HepG2 (cell line): Measurements from ENCODE around the gene MYO9A. TPM values are rescaled to one million over a fixed set of nuclear protein-coding genes. Genes with fewer than 3 reads are reported as not detected.

Experiments
- ATAC-seq: fragments of 200-7000 bp; cut with Tn5 transposase; 3 replicates; pipeline ENCODE4 v1.9.1; 2020; ENCODE audit warnings: mild to moderate bottlenecking, moderate library complexity
- BruUV-seq: library from RNA; stranded (reverse); fragments of 400-500 nt; replicated peaks from 2 replicates; lab custom pipeline; 2021; lab: Mats Ljungman, UMichigan
- CTCF ChIA-PET: fragments of 300-600 bp; formaldehyde crosslinking; extraction: SDS; loops from one replicate; lab custom pipeline; 2021; ENCODE audit warnings: low total read pairs, inconsistent platforms, low intra/inter-chr PET ratio; lab: Yijun Ruan, JAX
- POLR2A ChIA-PET: fragments of 350-600 bp; sonication (Branson Sonifier 250); formaldehyde crosslinking; loops from one replicate; lab custom pipeline; 2020; ENCODE audit warnings: antibody characterized with exemption, inconsistent platforms; lab: Yijun Ruan, JAX
- DNase-seq: peaks from one replicate; pipeline ENCODE4 v3.0.0-alpha.2; 2015; ENCODE audit warnings: low spot score
- FAIRE-seq: peaks from 3 replicates; lab custom pipeline; 2011; peaks lifted over from hg19 to GRCh38; lab: Jason Lieb, UNC
- H2AFZ ChIP-seq: one replicate; pipeline ENCODE4 v1.6.1; 2011; ENCODE audit warnings: low read length, inconsistent platforms
- H3K27ac ChIP-seq: fragments of 300-600 bp; 3 replicates; pipeline ENCODE4 v1.8.0; 2011; ENCODE audit warnings: mixed run types, mild to moderate bottlenecking, mixed read lengths, low read length, inconsistent platforms; ENCODE audit not compliant: insufficient read depth; ENCODE audit errors: extremely low read length
- H3K27me3 ChIP-seq, 2 experiments: fragments of 200-600 bp in 1 of 2; 2 replicates in 1 of 2; 3 replicates in 1 of 2; pipeline versions ENCODE4 v1.6.0 to v1.8.0; 2011; ENCODE audit warnings: low read length in 2 of 2, mild to moderate bottlenecking in 2 of 2, moderate library complexity in 2 of 2, inconsistent platforms in 1 of 2; ENCODE audit not compliant: insufficient read depth in 2 of 2, control insufficient read depth in 1 of 2
- H3K36me3 ChIP-seq, 2 experiments: fragments of 200-600 bp in 1 of 2; replicated peaks in 1 of 2; 2 replicates in 1 of 2; 3 replicates in 1 of 2; pipeline versions ENCODE4 v1.5.1 to v1.8.0; 2011; ENCODE audit warnings: low read length in 2 of 2, inconsistent platforms in 1 of 2; ENCODE audit not compliant: insufficient read depth in 2 of 2, control insufficient read depth in 1 of 2
- H3K4me1 ChIP-seq: 2 replicates; pipeline ENCODE4 v1.5.1; 2012; ENCODE audit warnings: low read length, inconsistent platforms; ENCODE audit not compliant: insufficient read depth
- H3K4me2 ChIP-seq: 2 replicates; pipeline ENCODE4 v1.6.0; 2011; ENCODE audit warnings: low read depth, low read length, inconsistent platforms
- H3K4me3 ChIP-seq, 3 experiments: fragments of 200-600 bp in 1 of 3; sonication (generic), shearing (Covaris generic) in 1 of 3; replicated peaks in 1 of 3; 2 replicates each; pipeline ENCODE4 v1.5.1; 2011 to 2016; ENCODE audit warnings: low read length in 3 of 3, inconsistent platforms in 2 of 3, low read depth in 2 of 3, mild to moderate bottlenecking in 2 of 3, control low read depth in 1 of 3, mixed read lengths in 1 of 3; ENCODE audit not compliant: insufficient read depth in 1 of 3
- H3K79me2 ChIP-seq: one replicate; pipeline ENCODE4 v1.6.1; 2011; ENCODE audit warnings: low read length, inconsistent platforms; ENCODE audit not compliant: insufficient read depth
- H3K9ac ChIP-seq: 2 replicates; pipeline ENCODE4 v1.6.0; 2011; ENCODE audit warnings: mild to moderate bottlenecking, low read depth, low read length, inconsistent platforms; ENCODE audit not compliant: insufficient read depth
- H3K9me3 ChIP-seq: 2 replicates; pipeline ENCODE4 v1.5.1; 2012; ENCODE audit warnings: mild to moderate bottlenecking, low read length
- H4K20me1 ChIP-seq: 2 replicates; pipeline ENCODE4 v1.6.0; 2011; ENCODE audit warnings: inconsistent platforms, mild to moderate bottlenecking, low read length, moderate library complexity; ENCODE audit not compliant: insufficient read depth
- ATF4 ChIP-seq, 2 experiments: fragments of 450-650 bp in 1 of 2; sonication (generic) in 1 of 2; formaldehyde crosslinking; IDR thresholded peaks; 2 replicates each; pipeline versions ENCODE4 v1.5.0 to v1.8.0; 2020 to 2022; ENCODE audit warnings: mild to moderate bottlenecking in 1 of 2, missing genetic modification reagents in 1 of 2
- ETV5 ChIP-seq: IDR thresholded peaks from 2 replicates; pipeline ENCODE4 v1.6.1; 2018; ENCODE audit warnings: missing biosample characterization, missing genetic modification reagents, inconsistent platforms, borderline replicate concordance
- HNRNPL ChIP-seq: fragments of 200-400 bp; formaldehyde crosslinking; IDR thresholded peaks from 2 replicates; pipeline ENCODE4 v1.6.1; 2017; ENCODE audit warnings: mild to moderate bottlenecking, low read depth, low read length
- NFRKB ChIP-seq: fragments of 450-650 bp; IDR thresholded peaks from 2 replicates; pipeline ENCODE4 v1.6.1; 2017
- NRL ChIP-seq: sonication (generic); formaldehyde crosslinking; IDR thresholded peaks from 2 replicates; pipeline ENCODE4 v1.5.0; 2020; ENCODE audit warnings: missing genetic modification reagents, mild to moderate bottlenecking, moderate library complexity, borderline replicate concordance
- SIX1 ChIP-seq: sonication (generic); formaldehyde crosslinking; IDR thresholded peaks from 2 replicates; pipeline ENCODE4 v1.4.0; 2020; ENCODE audit warnings: missing genetic modification reagents, borderline replicate concordance
- SMARCE1 ChIP-seq: fragments of 450-650 bp; IDR thresholded peaks from 2 replicates; pipeline ENCODE4 v1.6.1; 2017; ENCODE audit warnings: borderline replicate concordance
- U2AF2 ChIP-seq: fragments of 200-400 bp; formaldehyde crosslinking; IDR thresholded peaks from 2 replicates; pipeline ENCODE4 v1.6.1; 2017; ENCODE audit warnings: low read depth, mild to moderate bottlenecking, low read length
- YY1 ChIP-seq: IDR thresholded peaks from 2 replicates; pipeline ENCODE4 v1.6.1; 2011; ENCODE audit warnings: low read length, low read depth, moderate library complexity, mild to moderate bottlenecking; ENCODE audit not compliant: insufficient read depth, insufficient replicate concordance
- ZNF143 ChIP-seq: sonication (generic); formaldehyde crosslinking; IDR thresholded peaks from 2 replicates; pipeline ENCODE4 v1.4.0; 2020; ENCODE audit warnings: missing genetic modification reagents
- ZNF20 ChIP-seq: sonication (generic); formaldehyde crosslinking; IDR thresholded peaks from 2 replicates; pipeline ENCODE4 v1.4.0; 2020; ENCODE audit warnings: mild to moderate bottlenecking, moderate library complexity, missing genetic modification reagents
- ZNF24 ChIP-seq: fragments of 450-650 bp; IDR thresholded peaks from 2 replicates; pipeline ENCODE4 v1.6.1; 2017; ENCODE audit warnings: antibody characterized with exemption, mild to moderate bottlenecking
- ZNF616 ChIP-seq: sonication (generic); formaldehyde crosslinking; IDR thresholded peaks from 2 replicates; pipeline ENCODE4 v1.5.0; 2020; ENCODE audit warnings: low read depth, mild to moderate bottlenecking, missing genetic modification reagents
- ZNF678 ChIP-seq: sonication (generic); formaldehyde crosslinking; IDR thresholded peaks from 2 replicates; pipeline ENCODE4 v1.4.0; 2020; ENCODE audit warnings: mild to moderate bottlenecking, missing genetic modification reagents
- WGBS: methylation state at CpG from one replicate; pipeline ENCODE4 v1.1.6; 2017; ENCODE audit warnings: low lambda C conversion rate; 5-methylcytosine and 5-hydroxymethylcytosine counted together
- in situ Hi-C: cut with HindIII; loops from 2 replicates; pipeline ENCODE4 v1.10.0; 2017; ENCODE audit warnings: low pct_unique_long_range_greater_than_20kb; ENCODE audit not compliant: extremely low pct_ligation_motif_present
- intact Hi-C: fragments of 100-400 bp; cut with micrococcal nuclease; formaldehyde crosslinking; loops from one replicate; pipeline ENCODE4 v1.10.0; 2022; ENCODE audit not compliant: unreplicated experiment
- polyA plus RNA-seq, 8 experiments: library from polyadenylated mRNA; depleted of rRNA in 3 of 8; stranded (reverse) in 7 of 8; unstranded in 1 of 8; fragments of >200 nt; fragmentation: Illumina TruSeq in 4 of 8; extraction: Trizol in 4 of 8; gene quantifications; 2 replicates each; pipeline versions ENCODE4 v1.2.1 to v1.2.3, GENCODE V29; 2011 to 2016; ENCODE audit warnings: low read depth in 4 of 8, missing spikeins in 1 of 8, mixed read lengths in 1 of 8; ENCODE audit not compliant: insufficient read depth in 1 of 8
- total RNA-seq, 5 experiments: library from RNA; depleted of rRNA; stranded (reverse); fragments of >200 nt; fragmentation: Illumina TruSeq; extraction: Trizol; gene quantifications; 2 replicates each; pipeline ENCODE4 v1.2.3, GENCODE V29; 2016; ENCODE audit warnings: low read depth in 1 of 5
- TF ChIP-seq, protein P1 (sequence below): sonication (generic); formaldehyde crosslinking; IDR thresholded peaks from 2 replicates; pipeline ENCODE4 v1.4.0; 2020; ENCODE audit warnings: missing genetic modification reagents
- TF ChIP-seq, protein P2 (sequence below): sonication (generic); formaldehyde crosslinking; IDR thresholded peaks from 2 replicates; pipeline ENCODE4 v1.4.0; 2020; ENCODE audit warnings: missing genetic modification reagents

Gene MYO9A
- total and polyA plus RNA-seq, 2 of the 13 experiments (the other 11 are each of a cell fraction or from before 2014, with no cell fraction given): 4.8 to 15.3 TPM

- Histone ChIP-seq H3K9ac (no peak overlapping the region), H3K27me3 (peaks cover 0 to 22% of the 10 kb centered on the region in 2 experiments), H3K36me3 (no peaks in the 10 kb centered on the region), H3K79me2 (no peaks in the 10 kb centered on the region), H3K4me2 (no peak overlapping the region), H2AFZ (no peak overlapping the region), H3K9me3 (no peaks in the 10 kb centered on the region), H3K4me1 (peaks cover 11% of the 10 kb centered on the region; the same call in 1 of the 2 replicates), H3K27ac (no peak overlapping the region), H3K4me3 (no peak overlapping the region), H4K20me1 (no peaks in the 10 kb centered on the region)
- ChIA-PET POLR2A (no interaction called here), CTCF (no interaction called here)
- in situ Hi-C loops: no loop called here
- ATAC-seq: no peak
- TF ChIP-seq NRL (CRISPR knock-in tag) (no peak), SMARCE1 (no peak), HNRNPL (no peak), ZNF143 (CRISPR knock-in tag) (no peak), U2AF2 (no peak), ETV5 (CRISPR knock-in tag) (no peak), SIX1 (CRISPR knock-in tag) (no peak), YY1 (no peak)
- no TSS peak for BruUV-seq
- DNase-seq: no peak
- no peak for FAIRE-seq
- WGBS: 36% methylated on average over 7 of the region's 7 CpGs
- intact Hi-C loops: no loop called here
Observed at GRCh38 chr15:71786673-71787072, 331.3 kb downstream of the MYO9A start.

DNA sequence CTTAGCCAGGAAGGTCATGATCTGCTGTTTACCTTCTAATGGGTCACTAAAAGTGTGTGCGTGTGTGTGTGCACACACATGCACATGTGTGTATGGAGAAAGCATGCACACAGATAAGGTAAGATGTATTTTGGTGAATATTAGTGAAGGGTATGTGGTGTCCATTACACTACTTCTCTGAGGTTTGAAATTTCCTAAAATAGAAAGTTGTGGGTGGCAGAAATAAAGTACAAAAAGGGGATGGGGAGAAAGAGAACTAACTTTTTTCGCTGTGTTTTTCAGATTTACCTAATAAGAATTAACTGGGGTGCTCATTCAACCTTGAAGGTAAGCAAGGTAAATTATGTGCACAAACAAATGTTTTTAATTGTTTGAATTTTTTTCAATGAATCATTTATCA is 332.0 kb downstream of the MYO9A start:
- WGBS: 20% methylated on average over 2 of the region's 2 CpGs
- no peaks in the 10 kb centered on the region for H3K79me2 ChIP-seq
- intact Hi-C loops (no loop called here), in situ Hi-C loops (no loop called here)
- no peaks in the 10 kb centered on the region for H3K36me3 ChIP-seq
- no peaks in the 10 kb centered on the region for H3K9me3 ChIP-seq
- POLR2A ChIA-PET: no interaction called here
- no peak overlapping the region for H3K4me2 ChIP-seq
- CTCF ChIA-PET: no interaction called here
- H3K9ac ChIP-seq: no peak overlapping the region
- H4K20me1 ChIP-seq: no peaks in the 10 kb centered on the region
- ATAC-seq: no peak
- H3K4me1 ChIP-seq: peaks cover 11% of the 10 kb centered on the region; the same call in 1 of the 2 replicates
- no peak for DNase-seq
- no peak for FAIRE-seq
- H3K4me3 ChIP-seq: no peak overlapping the region
- no peak overlapping the region for H2AFZ ChIP-seq
- H3K27ac ChIP-seq: no peak overlapping the region
- peaks cover 3 to 29% of the 10 kb centered on the region in 2 experiments; a peak in 4 of 5 replicates for H3K27me3 ChIP-seq
- BruUV-seq: no TSS peak
- TF ChIP-seq NFRKB (no peak), ZNF24 (no peak), ATF4 (CRISPR knock-in tag; IDR thresholded peaks at IDR 0.05) (no peak), ZNF20 (CRISPR knock-in tag) (no peak), ZNF616 (CRISPR knock-in tag) (no peak), ZNF678 (CRISPR knock-in tag) (no peak)
- TF ChIP-seq, protein P1, sequence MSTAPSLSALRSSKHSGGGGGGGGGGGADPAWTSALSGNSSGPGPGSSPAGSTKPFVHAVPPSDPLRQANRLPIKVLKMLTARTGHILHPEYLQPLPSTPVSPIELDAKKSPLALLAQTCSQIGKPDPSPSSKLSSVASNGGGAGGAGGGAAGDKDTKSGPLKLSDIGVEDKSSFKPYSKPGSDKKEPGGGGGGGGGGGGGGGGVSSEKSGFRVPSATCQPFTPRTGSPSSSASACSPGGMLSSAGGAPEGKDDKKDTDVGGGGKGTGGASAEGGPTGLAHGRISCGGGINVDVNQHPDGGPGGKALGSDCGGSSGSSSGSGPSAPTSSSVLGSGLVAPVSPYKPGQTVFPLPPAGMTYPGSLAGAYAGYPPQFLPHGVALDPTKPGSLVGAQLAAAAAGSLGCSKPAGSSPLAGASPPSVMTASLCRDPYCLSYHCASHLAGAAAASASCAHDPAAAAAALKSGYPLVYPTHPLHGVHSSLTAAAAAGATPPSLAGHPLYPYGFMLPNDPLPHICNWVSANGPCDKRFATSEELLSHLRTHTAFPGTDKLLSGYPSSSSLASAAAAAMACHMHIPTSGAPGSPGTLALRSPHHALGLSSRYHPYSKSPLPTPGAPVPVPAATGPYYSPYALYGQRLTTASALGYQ: no peak
- TF ChIP-seq, protein P2, sequence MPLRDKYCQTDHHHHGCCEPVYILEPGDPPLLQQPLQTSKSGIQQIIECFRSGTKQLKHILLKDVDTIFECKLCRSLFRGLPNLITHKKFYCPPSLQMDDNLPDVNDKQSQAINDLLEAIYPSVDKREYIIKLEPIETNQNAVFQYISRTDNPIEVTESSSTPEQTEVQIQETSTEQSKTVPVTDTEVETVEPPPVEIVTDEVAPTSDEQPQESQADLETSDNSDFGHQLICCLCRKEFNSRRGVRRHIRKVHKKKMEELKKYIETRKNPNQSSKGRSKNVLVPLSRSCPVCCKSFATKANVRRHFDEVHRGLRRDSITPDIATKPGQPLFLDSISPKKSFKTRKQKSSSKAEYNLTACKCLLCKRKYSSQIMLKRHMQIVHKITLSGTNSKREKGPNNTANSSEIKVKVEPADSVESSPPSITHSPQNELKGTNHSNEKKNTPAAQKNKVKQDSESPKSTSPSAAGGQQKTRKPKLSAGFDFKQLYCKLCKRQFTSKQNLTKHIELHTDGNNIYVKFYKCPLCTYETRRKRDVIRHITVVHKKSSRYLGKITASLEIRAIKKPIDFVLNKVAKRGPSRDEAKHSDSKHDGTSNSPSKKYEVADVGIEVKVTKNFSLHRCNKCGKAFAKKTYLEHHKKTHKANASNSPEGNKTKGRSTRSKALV (CRISPR knock-in tag): no peak
